ENCODE measurements around the gene IGFBP2.

DNA sequence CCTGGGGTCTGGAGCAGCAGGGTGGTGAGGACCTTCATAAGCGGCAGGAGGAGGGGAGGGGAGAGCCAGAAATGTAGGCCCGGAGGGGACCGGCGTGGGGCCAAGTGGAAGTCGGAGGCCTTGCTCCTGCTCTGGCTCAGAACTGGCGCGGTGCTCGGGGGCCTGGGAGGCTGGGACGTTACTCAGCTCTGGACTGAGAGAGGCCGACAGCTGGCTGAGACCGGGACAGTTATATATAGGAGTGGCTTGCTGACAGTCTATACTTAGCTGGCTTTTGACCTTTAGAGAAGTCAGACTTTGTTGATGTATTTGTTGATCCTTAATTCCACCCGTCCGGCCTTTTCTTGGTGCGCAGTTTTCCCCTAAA lies 46.4 kb downstream of the IGFBP2 start:
- TF ChIP-seq CTCF (IDR thresholded peaks at IDR 0.05) (no peak), EZH2phosphoT487 (IDR thresholded peaks at IDR 0.05) (no peak), EZH2 (IDR thresholded peaks at IDR 0.05) (no peak)
